ENCODE data around the gene TAF6L. TPM values are rescaled to one million over a fixed set of nuclear protein-coding genes. Genes with fewer than 3 reads are reported as not detected.

Gene TAF6L
- total and polyA plus RNA-seq, 2 of the 8 experiments (the other 6 are each of a cell fraction or from before 2014, with no cell fraction given), result 24.8 to 31.9 TPM

DNA sequence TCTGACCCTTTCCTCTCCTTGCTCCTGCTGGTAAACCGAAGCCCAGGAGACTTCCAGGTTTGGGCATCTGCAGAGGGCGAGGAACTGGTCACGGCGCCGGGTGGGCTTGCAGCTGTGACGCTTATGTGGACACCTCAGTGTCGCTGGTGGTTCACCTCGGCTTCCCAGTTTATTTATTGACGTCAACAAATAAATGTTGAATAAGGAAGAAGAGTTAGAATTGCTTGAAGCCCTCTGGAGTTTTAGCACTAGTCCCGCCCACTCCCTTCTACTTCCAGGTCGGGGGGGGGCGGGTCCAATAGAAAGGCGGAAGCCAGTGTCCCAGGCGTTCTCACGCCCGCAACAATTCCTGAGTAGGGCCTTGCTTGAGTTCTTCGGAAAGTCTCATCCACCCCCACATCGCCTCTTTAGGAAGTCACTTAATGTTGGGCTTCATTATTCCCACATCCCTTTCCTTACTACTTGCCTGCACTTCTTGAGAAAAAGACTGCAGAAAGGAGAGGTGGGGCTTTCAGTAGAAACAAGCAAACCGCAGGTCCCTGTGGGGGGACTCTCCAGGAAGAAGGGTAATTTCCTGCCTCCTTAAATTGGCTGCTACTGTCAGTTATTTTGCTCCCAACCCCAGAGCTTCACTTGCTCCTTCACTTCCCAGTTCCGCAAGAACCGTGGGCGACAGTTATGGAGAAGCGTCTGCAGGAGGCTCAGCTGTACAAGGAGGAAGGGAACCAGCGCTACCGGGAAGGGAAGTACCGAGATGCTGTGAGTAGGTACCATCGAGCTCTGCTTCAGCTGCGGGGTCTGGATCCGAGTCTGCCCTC lies 42.8 kb upstream of the TAF6L start, which contains the start of gene TTC9C:
TTC9C (plus strand) TSS at position 316 of the 818 bp plus-strand sequence; CDS start at position 679, 363 bp downstream.
- Histone ChIP-seq H2BK5ac (ENCODE audit: low read depth, low read length) (peak within 1 kb of the TSS; percentile 91), H3K9ac (replicated peaks in 1 of 4; ENCODE audit: extremely low read depth in 1 of 4, low read depth in 3 of 4, low read length in 3 of 4) (peak within 1 kb of the TSS; percentile 88 to 92 (median 92)), H4K20me1 (replicated peaks in 1 of 2; ENCODE audit: control insufficient read depth in 1 of 2, insufficient read depth in 2 of 2, low read length in 2 of 2) (peaks cover 12 to 17% of the 10 kb centered on the region in 2 experiments), H2BK12ac (ENCODE audit: low read depth, low read length) (0 out of 2 replicates have a peak within 1 kb of the TSS, but pooled peaks have one; percentile 10), H3K18ac (ENCODE audit: extremely low read depth, low read length) (peak within 1 kb of the TSS; percentile 99), H3K4ac (replicated peaks; ENCODE audit: insufficient read length, low read depth, low read length) (peak within 1 kb of the TSS; percentile 80), H3K14ac (ENCODE audit: insufficient read length) (no peak within 1 kb of the TSS), H2BK20ac (ENCODE audit: low read length) (no peak within 1 kb of the TSS), H3K23ac (ENCODE audit: insufficient read length) (no peak within 1 kb of the TSS), H4K91ac (replicated peaks; ENCODE audit: insufficient read length, low read length) (peak within 1 kb of the TSS; percentile 96), H3K56ac (replicated peaks; ENCODE audit: insufficient read length, low read depth, low read length) (peak within 1 kb of the TSS; percentile 89), H3K79me1 (ENCODE audit: low read depth, low read length) (0 out of 2 replicates have a peak, but pooled peaks cover 2% of the 10 kb centered on the region), H3K36me3 (ENCODE audit: control insufficient read depth in 2 of 4, insufficient read depth in 4 of 4, low read length in 3 of 4) (peaks cover 4 to 21% (median 7%) of the 10 kb centered on the region in 4 experiments; a peak in 6 of 8 replicates), H3K23me2 (ENCODE audit: low read depth, low read length) (peaks cover 16% of the 10 kb centered on the region), H2AK5ac (ENCODE audit: low read depth, low read length) (no peak within 1 kb of the TSS), H4K8ac (ENCODE audit: extremely low read depth, insufficient read depth, low read length) (peak within 1 kb of the TSS; percentile 91), H3K79me2 (ENCODE audit: control insufficient read depth in 1 of 2, insufficient read depth in 2 of 2, low read length in 2 of 2) (peaks cover 18 to 67% of the 10 kb centered on the region in 2 experiments), H3K27me3 (replicated peaks in 1 of 4; ENCODE audit: control insufficient read depth in 3 of 4, extremely low read depth in 1 of 4, insufficient read depth in 3 of 4, low read length in 3 of 4) (no peaks in the 10 kb centered on the region), H3K9me3 (ENCODE audit: insufficient read depth in 2 of 2, low read depth in 1 of 2, low read length in 1 of 2) (no peaks in the 10 kb centered on the region), H3K27ac (ENCODE audit: low read depth, low read length) (peak within 1 kb of the TSS; percentile 92), H2BK120ac (replicated peaks; ENCODE audit: low read depth, low read length) (peak within 1 kb of the TSS; percentile 82), H2AFZ (ENCODE audit: low read length) (peak within 1 kb of the TSS; percentile 60; the same call in 1 of the 2 replicates), H4K5ac (ENCODE audit: insufficient read length, low read depth, low read length) (peak within 1 kb of the TSS; percentile 97), H3K4me1 (replicated peaks in 1 of 4; ENCODE audit: control insufficient read depth in 3 of 4, insufficient read depth in 4 of 4, low read length in 3 of 4) (no peaks in the 10 kb centered on the region; a peak in 3 of 7 replicates), H2BK15ac (ENCODE audit: low read length) (peak within 1 kb of the TSS; percentile 50; the same call in 1 of the 2 replicates), H3K4me2 (ENCODE audit: insufficient read depth in 1 of 2, low read depth in 2 of 2, low read length in 2 of 2) (peak within 1 kb of the TSS; percentile 85 to 93), H3K4me3 (ENCODE audit: extremely low read depth in 1 of 4, insufficient read depth in 2 of 4, low read depth in 3 of 4, low read length in 4 of 4) (peak within 1 kb of the TSS; percentile 87 to 98 (median 96))
- peak in 1 of 2 experiments; percentile 80 for DNase-seq (ENCODE audit: low read depth in 1 of 2, low spot score in 2 of 2)
- FAIRE-seq, result no peak
- POLR2A ChIA-PET (ENCODE audit: partially characterized antibody), result interaction anchor here (0.6 to 10.9 kb wide), 27 partner anchors 9 to 274 kb away, joined by 3 to 192 read pairs (median 5); partner anchors contain the start of genes BSCL2, C11orf98, CSKMT and GNG3
- CTCF ChIA-PET (ENCODE audit: partially characterized antibody), result interaction anchor here (1.4 to 6.1 kb wide), 5 partner anchors 24 to 59 kb away, joined by 4 to 45 read pairs (median 6); partner anchors contain the start of genes TAF6L and TMEM179B
- 4% methylated on average over 29 of the region's 29 CpGs; no CpG with 5 or more reads in 1 of the 2 experiments for WGBS, 2 experiments (ENCODE audit: extremely low coverage in 1 of 2, insufficient coverage in 1 of 2, insufficient read length in 1 of 2, insufficient replicate concordance in 2 of 2, low coverage in 1 of 2, low lambda C conversion rate in 2 of 2, missing lambda C conversion rate in 1 of 2)
- peak; percentile 55 to 57; a peak in 1 of 4 replicates for TF ChIP-seq SIN3A (conservative IDR thresholded peaks at IDR 0.05 in 1 of 2, IDR thresholded peaks at IDR 0.05 in 1 of 2; ENCODE audit: low read depth in 1 of 2, low read length in 2 of 2)
- peak; percentile 10; the same call in 1 of the 2 replicates for TF ChIP-seq RBBP5 (IDR thresholded peaks at IDR 0.05; ENCODE audit: borderline replicate concordance, low read depth, low read length)
- TF ChIP-seq NRF1 (IDR thresholded peaks at IDR 0.05; ENCODE audit: low read depth, low read length), result no peak
- 0 out of 3 replicates have a peak, but pooled peaks of 1 of the 2 experiments have one; percentile 33 for TF ChIP-seq POLR2A (IDR thresholded peaks at IDR 0.05; ENCODE audit: control extremely low read depth in 1 of 2, low read depth in 2 of 2, low read length in 2 of 2)
- peak; percentile 32 for TF ChIP-seq POLR2AphosphoS5 (IDR thresholded peaks at IDR 0.05; ENCODE audit: low read depth, low read length)
- TF ChIP-seq TBP (IDR thresholded peaks at IDR 0.05; ENCODE audit: low read depth, low read length), result peak; percentile 61
- TF ChIP-seq PHF8 (conservative IDR thresholded peaks at IDR 0.05; ENCODE audit: low read depth, low read length), result peak; percentile 52
- peak; percentile 89 for TF ChIP-seq GABPA (IDR thresholded peaks at IDR 0.05; ENCODE audit: borderline replicate concordance, insufficient read depth, low read length)
- TF ChIP-seq, protein P1, sequence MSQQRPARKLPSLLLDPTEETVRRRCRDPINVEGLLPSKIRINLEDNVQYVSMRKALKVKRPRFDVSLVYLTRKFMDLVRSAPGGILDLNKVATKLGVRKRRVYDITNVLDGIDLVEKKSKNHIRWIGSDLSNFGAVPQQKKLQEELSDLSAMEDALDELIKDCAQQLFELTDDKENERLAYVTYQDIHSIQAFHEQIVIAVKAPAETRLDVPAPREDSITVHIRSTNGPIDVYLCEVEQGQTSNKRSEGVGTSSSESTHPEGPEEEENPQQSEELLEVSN (IDR thresholded peaks at IDR 0.05), result no peak

Measured in H1 (cell line).